Fibroblast of lung (primary cell): ENCODE measurements around the gene ELAPOR2. TPM values are rescaled to one million over a fixed set of nuclear protein-coding genes. Genes with fewer than 3 reads are reported as not detected.
A peak's percentile ranks its signal among the peaks of the same experiment; 100 is the strongest.

Experiments
- DNase-seq, 2 donors: peaks; one replicate each; pipeline versions ENCODE4 v3.0.0 to v3.0.0-alpha.2; 2010; ENCODE audit warnings: low read depth in 2 of 2
- H2AFZ ChIP-seq: 2 replicates; pipeline ENCODE4 v1.5.1; 2012; ENCODE audit warnings: low read length, control low read depth, inconsistent platforms
- H3K27ac ChIP-seq: 2 replicates; pipeline ENCODE4 v1.5.1; 2011; ENCODE audit warnings: low read length, control low read depth; ENCODE audit not compliant: insufficient read depth
- H3K27me3 ChIP-seq: 2 replicates; pipeline ENCODE4 v1.5.1; 2011; ENCODE audit warnings: mild to moderate bottlenecking, low read length; ENCODE audit not compliant: control insufficient read depth, insufficient read depth
- H3K36me3 ChIP-seq: 2 replicates; pipeline ENCODE4 v1.5.1; 2011; ENCODE audit warnings: low read length; ENCODE audit not compliant: control insufficient read depth, insufficient read depth
- H3K4me1 ChIP-seq: 2 replicates; pipeline ENCODE4 v1.5.1; 2011; ENCODE audit warnings: low read length; ENCODE audit not compliant: control insufficient read depth, insufficient read depth; ENCODE audit errors: extremely low read depth
- H3K4me2 ChIP-seq: 2 replicates; pipeline ENCODE4 v1.5.1; 2011; ENCODE audit warnings: low read length, control low read depth; ENCODE audit not compliant: insufficient read depth; ENCODE audit errors: extremely low read depth
- H3K4me3 ChIP-seq, 4 experiments: fragments of 200-600 bp in 1 of 4; sonication (generic) in 1 of 4; replicated peaks in 1 of 4; 2 replicates each; pipeline ENCODE4 v1.5.1; 2011 to 2016; ENCODE audit warnings: low read length in 4 of 4, low read depth in 3 of 4, mild to moderate bottlenecking in 3 of 4, control low read depth in 2 of 4, inconsistent platforms in 1 of 4, mixed read lengths in 1 of 4; ENCODE audit not compliant: insufficient read depth in 1 of 4; ENCODE audit errors: control extremely low read depth in 1 of 4
- H3K79me2 ChIP-seq: 2 replicates; pipeline ENCODE4 v1.5.1; 2012; ENCODE audit warnings: mild to moderate bottlenecking, low read length, inconsistent platforms; ENCODE audit not compliant: control insufficient read depth, insufficient read depth
- H3K9ac ChIP-seq: 2 replicates; pipeline ENCODE4 v1.5.1; 2011; ENCODE audit warnings: mild to moderate bottlenecking, low read length, control low read depth; ENCODE audit not compliant: insufficient read depth
- H3K9me3 ChIP-seq: 2 replicates; pipeline ENCODE4 v1.5.1; 2012; ENCODE audit warnings: low read depth, low read length; ENCODE audit not compliant: control insufficient read depth, insufficient read depth
- H4K20me1 ChIP-seq: 2 replicates; pipeline ENCODE4 v1.5.1; 2011; ENCODE audit warnings: low read length; ENCODE audit not compliant: control insufficient read depth, insufficient read depth; ENCODE audit errors: extremely low read depth
- CTCF ChIP-seq, 2 donors: IDR thresholded peaks in 1 of 2; conservative IDR thresholded peaks in 1 of 2; 1 replicate in 1 of 2; 2 replicates in 1 of 2; pipeline ENCODE4 v1.5.1; 2011 to 2012; ENCODE audit warnings: low read length in 2 of 2, control low read depth in 1 of 2, inconsistent platforms in 1 of 2, low read depth in 1 of 2, mild to moderate bottlenecking in 1 of 2
- EZH2 ChIP-seq: IDR thresholded peaks from 2 replicates; pipeline ENCODE4 v1.5.1; 2012; ENCODE audit warnings: low read length, control low read depth, mild to moderate bottlenecking; ENCODE audit errors: missing control alignments
- polyA plus RNA-seq, 2 donors: library from polyadenylated mRNA; depleted of rRNA in 1 of 2; stranded (reverse) in 1 of 2; unstranded in 1 of 2; fragments of >200 nt; gene quantifications; 2 replicates each; pipeline ENCODE4 v1.2.1, GENCODE V29; 2011 to 2012; ENCODE audit warnings: missing spikeins in 1 of 2
- total RNA-seq: library from RNA; depleted of rRNA; stranded (reverse); fragments of >200 nt; gene quantifications from 2 replicates; pipeline ENCODE4 v1.2.1, GENCODE V29; 2014

ELAPOR2 gene
- total and polyA plus RNA-seq, 2 donors (not counting 1 experiment from before 2014, with no cell fraction given): 5.5 to 5.9 TPM

GRCh38 chr7:87038993-87039690, 20.3 kb downstream of the ELAPOR2 start:
- no peak for TF ChIP-seq EZH2
- TF ChIP-seq CTCF (conservative IDR thresholded peaks at IDR 0.05 in 1 of 2, IDR thresholded peaks at IDR 0.05 in 1 of 2; ENCODE audit: low read depth in 1 of 2, low read length in 2 of 2): no peak
- H3K4me1 ChIP-seq: no peaks in the 10 kb centered on the region
- no peaks in the 10 kb centered on the region for H4K20me1 ChIP-seq
- no peak overlapping the region for H2AFZ ChIP-seq
- DNase-seq: no peak
- H3K27ac ChIP-seq: no peak overlapping the region
- H3K9me3 ChIP-seq: no peaks in the 10 kb centered on the region
- no peak overlapping the region for H3K9ac ChIP-seq
- no peak overlapping the region for H3K4me2 ChIP-seq
- no peaks in the 10 kb centered on the region for H3K79me2 ChIP-seq
- no peaks in the 10 kb centered on the region for H3K27me3 ChIP-seq
- H3K4me3 ChIP-seq: peak overlapping the region in 3 of 4 experiments; percentile 14 to 62 (median 41)
- no peaks in the 10 kb centered on the region for H3K36me3 ChIP-seq

- Histone ChIP-seq H3K4me3 (no peak overlapping the region), H4K20me1 (no peaks in the 10 kb centered on the region), H3K79me2 (no peaks in the 10 kb centered on the region), H3K9ac (no peak overlapping the region), H2AFZ (no peak overlapping the region), H3K27ac (no peak overlapping the region), H3K27me3 (no peaks in the 10 kb centered on the region), H3K4me1 (no peaks in the 10 kb centered on the region), H3K36me3 (no peaks in the 10 kb centered on the region), H3K4me2 (no peak overlapping the region), H3K9me3 (no peaks in the 10 kb centered on the region)
- TF ChIP-seq EZH2 (no peak), CTCF (conservative IDR thresholded peaks at IDR 0.05 in 1 of 2, IDR thresholded peaks at IDR 0.05 in 1 of 2; ENCODE audit: low read depth in 1 of 2, low read length in 2 of 2) (no peak)
- no peak for DNase-seq
Observed at GRCh38 chr7:87036985-87037384, 22.5 kb downstream of the ELAPOR2 start.

- H3K27me3 ChIP-seq: no peaks in the 10 kb centered on the region
- H3K4me3 ChIP-seq: no peak overlapping the region
- H2AFZ ChIP-seq: no peak overlapping the region
- H3K4me1 ChIP-seq: no peaks in the 10 kb centered on the region
- no peak overlapping the region for H3K9ac ChIP-seq
- no peaks in the 10 kb centered on the region for H4K20me1 ChIP-seq
- no peaks in the 10 kb centered on the region for H3K9me3 ChIP-seq
- no peaks in the 10 kb centered on the region for H3K36me3 ChIP-seq
- no peak for DNase-seq
- no peak for TF ChIP-seq CTCF (conservative IDR thresholded peaks at IDR 0.05 in 1 of 2, IDR thresholded peaks at IDR 0.05 in 1 of 2; ENCODE audit: low read depth in 1 of 2, low read length in 2 of 2)
- TF ChIP-seq EZH2: no peak
- H3K4me2 ChIP-seq: no peak overlapping the region
- H3K79me2 ChIP-seq: no peaks in the 10 kb centered on the region
- no peak overlapping the region for H3K27ac ChIP-seq
Observed at GRCh38 chr7:87032604-87033339, 26.7 kb downstream of the ELAPOR2 start.
